HCT116 (cell line): ENCODE data around the gene FBXL16. TPM values are rescaled to one million over a fixed set of nuclear protein-coding genes. Genes with fewer than 3 reads are reported as not detected.

Experiments
- ATAC-seq: fragments of 200-7000 bp; cut with Tn5 transposase; 2 replicates; pipeline ENCODE4 v1.9.1; 2020; ENCODE audit warnings: mild to moderate bottlenecking, moderate library complexity
- BruUV-seq: library from RNA; stranded (reverse); fragments of 400-500 nt; replicated peaks from 2 replicates; lab custom pipeline; 2021; lab: Mats Ljungman, UMichigan
- CTCF ChIA-PET: fragments of 300-600 bp; sonication (Branson Sonifier 250); formaldehyde crosslinking; loops from one replicate; lab custom pipeline; 2021; ENCODE audit warnings: antibody characterized with exemption; lab: Charles Lee
- POLR2A ChIA-PET: fragments of 300-600, 350-600 bp; sonication (Branson Sonifier 250); formaldehyde crosslinking; loops from one replicate; lab custom pipeline; 2021; ENCODE audit warnings: antibody characterized with exemption; lab: Charles Lee
- RAD21 ChIA-PET, 2 experiments: fragments of 300-600 bp; sonication (Branson Sonifier 250); formaldehyde crosslinking; loops; one replicate each; lab custom pipeline; 2023; ENCODE audit warnings: low total read pairs in 2 of 2; ENCODE audit not compliant: uncharacterized antibody in 2 of 2, unreplicated experiment in 2 of 2, low non-redundant PET in 1 of 2; lab: Charles Lee
- DNase-seq: peaks from one replicate; pipeline ENCODE4 v3.0.0-alpha.2; 2010; ENCODE audit warnings: low read depth, low spot score
- H2AFZ ChIP-seq: fragments of 200-600 bp; shearing (Covaris generic), sonication (generic); 2 replicates; pipeline ENCODE4 v1.6.1; 2017; ENCODE audit warnings: low read depth, mixed run types, mixed read lengths, antibody characterized with exemption, low read length; ENCODE audit not compliant: poor library complexity, severe bottlenecking
- H3K27ac ChIP-seq: 2 replicates; pipeline ENCODE4 v1.5.1; 2012; ENCODE audit warnings: low read depth, low read length
- H3K27me3 ChIP-seq: fragments of 200-600 bp; sonication (generic); 2 replicates; pipeline ENCODE4 v1.6.1; 2016; ENCODE audit warnings: mixed run types, low read length, mixed read lengths; ENCODE audit not compliant: insufficient read depth
- H3K36me3 ChIP-seq, 2 experiments: fragments of 200-500 bp in 1 of 2; fragments of 200-600 bp in 1 of 2; sonication (Bioruptor generic) in 1 of 2; sonication (generic) in 1 of 2; 2 replicates each; pipeline versions ENCODE4 v1.5.1 to v1.6.1; 2014 to 2016; ENCODE audit warnings: low read length in 2 of 2, inconsistent platforms in 1 of 2, mixed read lengths in 1 of 2, mixed run types in 1 of 2; ENCODE audit not compliant: insufficient read depth in 2 of 2, control insufficient read depth in 1 of 2
- H3K4me1 ChIP-seq, 2 experiments: fragments of 200-600 bp in 1 of 2; sonication (generic) in 1 of 2; 2 replicates each; pipeline versions ENCODE4 v1.5.1 to v1.6.1; 2012 to 2017; ENCODE audit warnings: low read length in 2 of 2, inconsistent platforms in 1 of 2, mild to moderate bottlenecking in 1 of 2, mixed read lengths in 1 of 2, mixed run types in 1 of 2, moderate library complexity in 1 of 2; ENCODE audit not compliant: insufficient read depth in 2 of 2, control insufficient read depth in 1 of 2
- H3K4me2 ChIP-seq: fragments of 200-600 bp; sonication (generic); 2 replicates; pipeline ENCODE4 v1.6.1; 2017; ENCODE audit warnings: mixed run types, low read length, mixed read lengths
- H3K4me3 ChIP-seq, 2 experiments: fragments of 200-600 bp in 1 of 2; sonication (generic) in 1 of 2; replicated peaks in 1 of 2; 2 replicates each; pipeline ENCODE4 v1.5.1; 2011 to 2016; ENCODE audit warnings: low read length in 2 of 2, control low read depth in 1 of 2, low read depth in 1 of 2, mild to moderate bottlenecking in 1 of 2, mixed read lengths in 1 of 2, mixed run types in 1 of 2
- H3K79me2 ChIP-seq: fragments of 200-600 bp; sonication (generic); 2 replicates; pipeline ENCODE4 v1.6.1; 2017; ENCODE audit warnings: mild to moderate bottlenecking, mixed run types, low read length, moderate library complexity, mixed read lengths; ENCODE audit not compliant: insufficient read depth
- H3K9ac ChIP-seq: fragments of 200-600 bp; sonication (generic); 2 replicates; pipeline ENCODE4 v1.6.1; 2016; ENCODE audit warnings: low read length, mixed read lengths
- H3K9me2 ChIP-seq: fragments of 200-600 bp; sonication (generic), shearing (Covaris generic); 2 replicates; pipeline ENCODE4 v1.6.1; 2017; ENCODE audit warnings: mixed run types, mild to moderate bottlenecking, moderate library complexity; ENCODE audit not compliant: insufficient read depth
- H3K9me3 ChIP-seq, 2 experiments: fragments of 200-500 bp in 1 of 2; fragments of 200-600 bp in 1 of 2; sonication (Bioruptor generic) in 1 of 2; sonication (generic) in 1 of 2; 2 replicates each; pipeline ENCODE4 v1.6.1; 2014 to 2017; ENCODE audit warnings: low read length in 2 of 2, mixed read lengths in 2 of 2, inconsistent platforms in 1 of 2, low read depth in 1 of 2, mild to moderate bottlenecking in 1 of 2, mixed run types in 1 of 2, moderate library complexity in 1 of 2; ENCODE audit not compliant: control insufficient read depth in 1 of 2, insufficient read depth in 1 of 2
- H4K20me1 ChIP-seq: fragments of 200-600 bp; sonication (generic), shearing (Covaris generic); 2 replicates; pipeline ENCODE4 v1.6.1; 2017; ENCODE audit warnings: mixed run types, mild to moderate bottlenecking, moderate library complexity; ENCODE audit not compliant: insufficient read depth
- ATF3 ChIP-seq: IDR thresholded peaks from 2 replicates; pipeline ENCODE4 v1.6.1; 2012
- CBX3 ChIP-seq: IDR thresholded peaks from 2 replicates; pipeline ENCODE4 v1.6.1; 2012; ENCODE audit warnings: low read depth
- CTCF ChIP-seq, 3 experiments: fragments of 200-600 bp in 1 of 3; sonication (generic) in 1 of 3; IDR thresholded peaks in 2 of 3; conservative IDR thresholded peaks in 1 of 3; 2 replicates each; pipeline ENCODE4 v1.5.1; 2012 to 2017; ENCODE audit warnings: low read depth in 2 of 3, low read length in 2 of 3, antibody characterized with exemption in 1 of 3, borderline replicate concordance in 1 of 3, control low read depth in 1 of 3, mild to moderate bottlenecking in 1 of 3, mixed read lengths in 1 of 3, mixed run types in 1 of 3, moderate library complexity in 1 of 3; ENCODE audit not compliant: insufficient read depth in 1 of 3
- EGR1 ChIP-seq: IDR thresholded peaks from 2 replicates; pipeline ENCODE4 v1.6.1; 2012; ENCODE audit warnings: low read depth
- ELF1 ChIP-seq: IDR thresholded peaks from 2 replicates; pipeline ENCODE4 v1.6.1; 2012; ENCODE audit warnings: low read depth, borderline replicate concordance
- EZH2 ChIP-seq: fragments of 200-600 bp; sonication (generic); IDR thresholded peaks from 2 replicates; pipeline ENCODE4 v1.6.1; 2017; ENCODE audit warnings: antibody characterized with exemption, mixed run types
- EZH2phosphoT487 ChIP-seq: fragments of 200-600 bp; IDR thresholded peaks from 2 replicates; pipeline ENCODE4 v1.6.1; 2018; ENCODE audit warnings: antibody characterized with exemption, borderline replicate concordance
- JUND ChIP-seq: IDR thresholded peaks from 2 replicates; pipeline ENCODE4 v1.6.1; 2012
- MAX ChIP-seq: IDR thresholded peaks from 2 replicates; pipeline ENCODE4 v1.6.1; 2012
- POLR2A ChIP-seq: IDR thresholded peaks from 2 replicates; pipeline ENCODE4 v1.7.0; 2011; ENCODE audit warnings: borderline replicate concordance; ENCODE audit not compliant: insufficient read depth, insufficient read length; ENCODE audit errors: extremely low read depth
- REST ChIP-seq: IDR thresholded peaks from 2 replicates; pipeline ENCODE4 v1.6.1; 2012; ENCODE audit warnings: low read depth
- YY1 ChIP-seq: IDR thresholded peaks from 2 replicates; pipeline ENCODE4 v1.6.1; 2011; ENCODE audit warnings: low read length, low read depth, moderate library complexity, mild to moderate bottlenecking; ENCODE audit not compliant: insufficient replicate concordance; ENCODE audit errors: extremely low read depth
- ZBTB33 ChIP-seq: IDR thresholded peaks from 2 replicates; pipeline ENCODE4 v1.6.1; 2011; ENCODE audit warnings: mild to moderate bottlenecking, low read length, moderate library complexity; ENCODE audit not compliant: insufficient replicate concordance; ENCODE audit errors: extremely low read depth
- ZFX ChIP-seq: fragments of 450-650 bp; IDR thresholded peaks from 2 replicates; pipeline ENCODE4 v1.6.1; 2017
- intact Hi-C: fragments of 100-400 bp; cut with micrococcal nuclease; formaldehyde crosslinking; loops from 2 replicates; pipeline ENCODE4 v1.10.0; 2022
- total RNA-seq: library from RNA; stranded (reverse); gene quantifications from one replicate; pipeline ENCODE4 v1.2.1, GENCODE V29; 2021; ENCODE audit not compliant: unreplicated experiment

Gene FBXL16
- total RNA-seq, 1 experiment from 2014 or later, result 49.7 TPM

GRCh38 chr16:672851-673250 is 32.8 kb downstream of the FBXL16 start:
- no peak overlapping the region for H3K4me2 ChIP-seq
- DNase-seq (no peak), ATAC-seq (no peak)
- no peaks in the 10 kb centered on the region for H3K9me3 ChIP-seq
- no peak overlapping the region for H3K4me3 ChIP-seq
- peaks cover 0 to 4% of the 10 kb centered on the region in 2 experiments; a peak in 1 of 4 replicates for H3K36me3 ChIP-seq
- no peak overlapping the region for H3K27ac ChIP-seq
- H2AFZ ChIP-seq, result no peak overlapping the region
- H4K20me1 ChIP-seq, result no peaks in the 10 kb centered on the region
- CTCF ChIA-PET, result no interaction called here
- POLR2A ChIA-PET, result no interaction called here
- H3K9me2 ChIP-seq, result no peaks in the 10 kb centered on the region
- TF ChIP-seq YY1 (no peak), MAX (no peak), CBX3 (no peak), ATF3 (no peak), EGR1 (no peak), CTCF (IDR thresholded peaks at IDR 0.05 in 2 of 3, conservative IDR thresholded peaks at IDR 0.05 in 1 of 3; ENCODE audit: borderline replicate concordance in 1 of 3, insufficient read depth in 1 of 3, low read depth in 2 of 3, low read length in 2 of 3) (no peak), ELF1 (no peak), REST (no peak), JUND (no peak), EZH2phosphoT487 (no peak), EZH2 (no peak), POLR2A (no peak), ZFX (no peak), ZBTB33 (no peak)
- RAD21 ChIA-PET, result no interaction called here
- intact Hi-C loops, result no loop called here
- peaks cover 26% of the 10 kb centered on the region for H3K79me2 ChIP-seq
- H3K27me3 ChIP-seq, result no peaks in the 10 kb centered on the region
- H3K4me1 ChIP-seq, result peaks cover 0 to 5% of the 10 kb centered on the region in 2 experiments; a peak in 1 of 4 replicates
- H3K9ac ChIP-seq, result no peak overlapping the region
- no TSS peak for BruUV-seq
